ENCODE measurements around the gene SMTNL2.
"Not testable (repeated sequence)": the region's sequence is repeated elsewhere in the genome, so short reads cannot be mapped to it uniquely, and the experiment has no call there.

SMTNL2 gene

DNA sequence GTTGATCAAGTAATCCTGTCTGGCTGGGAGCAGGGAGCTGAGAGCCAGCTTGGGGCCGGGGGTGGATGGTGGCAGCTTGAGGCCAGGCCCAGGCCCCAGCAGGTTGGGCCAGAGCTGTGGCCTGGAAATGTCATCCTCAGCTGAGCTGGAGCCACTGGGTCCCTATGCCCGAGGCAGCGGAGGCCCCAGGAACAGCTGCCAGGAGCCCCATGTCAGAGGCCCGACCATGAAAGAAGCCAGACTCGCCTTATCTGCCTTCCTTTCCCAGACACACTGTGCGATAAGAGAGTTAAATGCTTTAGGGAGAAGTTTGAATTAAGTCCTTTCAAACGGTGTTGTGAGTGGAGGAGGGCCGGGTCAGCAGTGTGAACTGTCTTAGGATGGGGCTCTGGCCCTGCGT lies 3.5 kb downstream of the SMTNL2 start:
- Histone ChIP-seq H3K4me1 (ENCODE audit: insufficient read depth, low read length) (peaks cover 3% of the 10 kb centered on the region), H3K36me3 (ENCODE audit: insufficient read depth, low read length) (no peaks in the 10 kb centered on the region), H3K9me3 (ENCODE audit: low read length) (no peaks in the 10 kb centered on the region), H2AFZ (ENCODE audit: low read depth, low read length) (no peak overlapping the region), H3K4me3 (ENCODE audit: low read length) (no peak overlapping the region), H3K27me3 (ENCODE audit: insufficient read depth, low read length) (peaks cover 85% of the 10 kb centered on the region)

DNA sequence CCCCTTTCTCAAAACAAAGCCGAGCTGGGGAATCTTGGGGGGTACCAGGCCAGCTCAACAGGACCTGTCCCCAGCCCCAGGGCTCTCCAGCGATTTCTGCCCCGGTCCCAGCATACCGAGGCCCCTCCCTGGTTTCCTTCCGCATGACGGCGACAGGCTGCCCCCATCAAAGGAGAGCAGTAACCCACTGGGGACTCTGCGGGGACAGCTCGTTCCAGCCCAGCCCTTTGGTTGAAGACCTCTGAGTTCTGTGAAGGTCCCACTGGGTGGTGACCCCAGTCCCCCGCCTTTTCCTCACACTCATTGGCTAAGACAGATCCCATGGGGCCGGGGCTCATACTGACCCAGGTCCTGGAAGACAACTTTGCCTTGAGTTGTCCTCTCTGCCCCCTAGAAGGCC lies 4.1 kb downstream of the SMTNL2 start:
- Histone ChIP-seq H3K27me3 (ENCODE audit: insufficient read depth, low read length) (peaks cover 80% of the 10 kb centered on the region), H3K9me3 (ENCODE audit: low read length) (no peaks in the 10 kb centered on the region), H3K4me3 (ENCODE audit: low read length) (no peak overlapping the region), H2AFZ (ENCODE audit: low read depth, low read length) (no peak overlapping the region), H3K4me1 (ENCODE audit: insufficient read depth, low read length) (peaks cover 3% of the 10 kb centered on the region), H3K36me3 (ENCODE audit: insufficient read depth, low read length) (no peaks in the 10 kb centered on the region)

GRCh38 chr17:4588898-4589625 lies 4.7 kb downstream of the SMTNL2 start:
- H3K4me3 ChIP-seq (ENCODE audit: low read length), result no peak overlapping the region
- peaks cover 3% of the 10 kb centered on the region for H3K4me1 ChIP-seq (ENCODE audit: insufficient read depth, low read length)
- H3K36me3 ChIP-seq (ENCODE audit: insufficient read depth, low read length), result no peaks in the 10 kb centered on the region
- H2AFZ ChIP-seq (ENCODE audit: low read depth, low read length), result no peak overlapping the region
- no peaks in the 10 kb centered on the region for H3K9me3 ChIP-seq (ENCODE audit: low read length)
- peaks cover 73% of the 10 kb centered on the region for H3K27me3 ChIP-seq (ENCODE audit: insufficient read depth, low read length)

DNA sequence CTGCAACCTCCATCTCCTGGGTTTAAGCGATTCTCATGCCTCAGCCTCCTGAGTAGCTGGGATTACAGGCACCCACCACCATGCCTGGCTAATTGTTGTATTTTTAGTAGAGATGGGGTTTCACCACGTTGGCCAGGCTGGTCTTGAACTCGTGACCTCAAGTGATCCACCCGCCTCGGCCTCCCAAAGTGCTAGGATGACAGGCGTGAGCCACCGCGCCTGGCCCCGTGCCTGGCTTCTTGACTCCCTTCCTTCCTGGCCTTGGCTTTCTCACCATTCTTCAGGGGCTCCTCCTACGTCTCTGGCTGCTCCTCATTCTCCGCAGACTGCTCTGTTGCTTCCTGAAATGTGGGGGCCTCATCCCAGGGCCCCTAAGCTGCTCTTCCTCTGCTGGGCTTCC lies 5.7 kb downstream of the SMTNL2 start:
- H3K4me1 ChIP-seq (ENCODE audit: insufficient read depth, low read length); H2AFZ ChIP-seq (ENCODE audit: low read depth, low read length); H3K36me3 ChIP-seq (ENCODE audit: insufficient read depth, low read length); H3K4me3 ChIP-seq (ENCODE audit: low read length); H3K9me3 ChIP-seq (ENCODE audit: low read length): not testable (repeated sequence)
- H3K27me3 ChIP-seq (ENCODE audit: insufficient read depth, low read length), result peaks cover 64% of the 10 kb centered on the region

GRCh38 chr17:4590981-4591453 lies 6.7 kb downstream of the SMTNL2 start:
- Histone ChIP-seq H2AFZ (ENCODE audit: low read depth, low read length) (no peak overlapping the region), H3K4me3 (ENCODE audit: low read length) (no peak overlapping the region), H3K9me3 (ENCODE audit: low read length) (no peaks in the 10 kb centered on the region), H3K27me3 (ENCODE audit: insufficient read depth, low read length) (peaks cover 59% of the 10 kb centered on the region), H3K4me1 (ENCODE audit: insufficient read depth, low read length) (no peaks in the 10 kb centered on the region), H3K36me3 (ENCODE audit: insufficient read depth, low read length) (no peaks in the 10 kb centered on the region)

DNA sequence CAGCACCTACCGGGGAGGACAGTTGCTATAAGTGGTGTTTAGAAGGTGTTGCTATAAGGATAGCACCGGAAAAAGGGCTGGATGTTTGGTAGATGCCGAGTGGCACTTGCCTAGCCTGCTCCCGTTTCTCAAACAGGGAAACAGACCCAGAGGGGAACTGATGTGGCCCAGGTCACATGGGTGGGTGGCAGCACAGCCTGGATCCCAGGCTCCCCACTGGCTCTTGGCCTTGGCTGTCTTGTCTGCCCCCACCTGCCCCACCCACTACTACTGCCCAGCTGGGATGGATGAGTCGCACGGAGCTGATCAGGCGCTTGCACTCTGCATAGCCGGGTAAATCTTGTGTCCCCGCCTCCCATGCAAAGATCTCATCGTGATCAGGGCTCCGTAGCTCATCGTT lies 7.2 kb downstream of the SMTNL2 start:
- H3K27me3 ChIP-seq (ENCODE audit: insufficient read depth, low read length), result peaks cover 58% of the 10 kb centered on the region
- no peaks in the 10 kb centered on the region for H3K36me3 ChIP-seq (ENCODE audit: insufficient read depth, low read length)

DNA sequence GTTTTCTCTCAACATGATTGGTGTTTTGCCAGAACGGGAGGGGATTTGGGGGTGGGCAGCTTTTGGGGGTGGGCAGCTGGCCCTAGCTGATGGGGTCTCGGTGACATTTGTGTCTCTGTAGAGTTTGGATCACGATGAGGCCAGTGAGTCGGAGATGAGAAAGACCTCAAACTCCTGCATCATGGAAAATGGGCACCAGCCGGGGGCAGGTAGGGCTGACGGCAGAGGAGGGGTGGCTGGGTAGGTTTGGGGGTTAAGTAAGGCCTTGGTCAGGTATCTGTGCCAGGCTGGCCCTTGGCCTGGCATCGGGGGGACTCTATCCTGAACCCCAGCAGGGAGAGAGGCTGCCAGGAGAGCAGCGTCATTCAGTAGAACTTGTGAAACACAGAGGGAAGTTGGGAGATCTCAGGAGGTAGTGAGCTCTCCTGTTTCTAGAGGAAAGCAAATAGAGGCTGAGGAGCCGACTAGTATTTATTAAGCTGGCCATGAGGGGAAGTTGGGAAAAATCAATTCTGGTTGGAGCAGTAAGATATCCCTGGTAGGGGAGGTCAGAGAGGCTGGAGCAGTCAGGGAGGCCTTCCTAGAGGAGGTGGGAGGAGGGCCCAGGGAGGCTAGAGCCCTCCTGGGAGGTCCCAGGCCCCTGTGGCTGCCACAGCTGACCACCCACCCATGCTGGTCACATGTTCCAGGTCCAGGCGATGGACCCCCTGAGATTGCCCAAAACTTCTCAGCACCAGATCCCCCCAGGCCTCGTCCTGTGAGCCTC lies 8.1 kb downstream of the SMTNL2 start:
- Histone ChIP-seq H3K4me3 (ENCODE audit: low read length) (no peak overlapping the region), H3K9me3 (ENCODE audit: low read length) (no peaks in the 10 kb centered on the region), H3K36me3 (ENCODE audit: insufficient read depth, low read length) (no peaks in the 10 kb centered on the region), H3K4me1 (ENCODE audit: insufficient read depth, low read length) (no peaks in the 10 kb centered on the region), H2AFZ (ENCODE audit: low read depth, low read length) (no peak overlapping the region), H3K27me3 (ENCODE audit: insufficient read depth, low read length) (peaks cover 54% of the 10 kb centered on the region)

More for the DNA sequence above, 7.2 kb downstream of the SMTNL2 start:
- H3K4me1 ChIP-seq (ENCODE audit: insufficient read depth, low read length), result no peaks in the 10 kb centered on the region
- no peak overlapping the region for H3K4me3 ChIP-seq (ENCODE audit: low read length)
- H3K9me3 ChIP-seq (ENCODE audit: low read length), result no peaks in the 10 kb centered on the region
- no peak overlapping the region for H2AFZ ChIP-seq (ENCODE audit: low read depth, low read length)

- peaks cover 53% of the 10 kb centered on the region for H3K27me3 ChIP-seq (ENCODE audit: insufficient read depth, low read length)
- no peaks in the 10 kb centered on the region for H3K36me3 ChIP-seq (ENCODE audit: insufficient read depth, low read length)
- H3K4me3 ChIP-seq (ENCODE audit: low read length), result no peak overlapping the region
- H2AFZ ChIP-seq (ENCODE audit: low read depth, low read length), result no peak overlapping the region
- no peaks in the 10 kb centered on the region for H3K4me1 ChIP-seq (ENCODE audit: insufficient read depth, low read length)
- no peaks in the 10 kb centered on the region for H3K9me3 ChIP-seq (ENCODE audit: low read length)
Measured at GRCh38 chr17:4593021-4593421, 8.7 kb downstream of the SMTNL2 start.

DNA sequence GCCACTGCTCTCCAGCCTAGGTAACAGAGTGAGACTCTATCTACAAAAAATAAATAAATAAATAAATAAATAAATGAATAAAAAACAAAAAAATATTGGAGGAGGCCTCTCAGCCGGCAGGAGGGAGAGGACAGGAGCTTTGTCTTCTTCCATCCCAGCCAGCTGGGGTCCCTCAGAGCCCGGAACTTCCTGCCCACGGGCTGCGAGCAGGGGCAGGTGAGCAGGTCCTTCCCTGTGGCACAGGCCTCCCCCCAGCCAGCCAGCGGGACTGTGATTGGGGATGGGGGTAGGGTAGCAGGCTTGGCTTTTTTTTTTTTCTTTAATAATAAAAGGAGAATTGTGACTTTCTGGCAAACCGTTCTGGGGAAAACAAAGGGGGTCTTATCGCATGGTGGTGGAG lies 10.1 kb downstream of the SMTNL2 start:
- no peaks in the 10 kb centered on the region for H3K9me3 ChIP-seq (ENCODE audit: low read length)
- no peak overlapping the region for H2AFZ ChIP-seq (ENCODE audit: low read depth, low read length)
- H3K4me1 ChIP-seq (ENCODE audit: insufficient read depth, low read length), result no peaks in the 10 kb centered on the region
- no peaks in the 10 kb centered on the region for H3K36me3 ChIP-seq (ENCODE audit: insufficient read depth, low read length)
- H3K27me3 ChIP-seq (ENCODE audit: insufficient read depth, low read length), result peaks cover 49% of the 10 kb centered on the region
- no peak overlapping the region for H3K4me3 ChIP-seq (ENCODE audit: low read length)

GRCh38 chr17:4594931-4595684 lies 10.8 kb downstream of the SMTNL2 start:
- Histone ChIP-seq H3K36me3 (ENCODE audit: insufficient read depth, low read length) (no peaks in the 10 kb centered on the region), H3K9me3 (ENCODE audit: low read length) (no peaks in the 10 kb centered on the region), H3K27me3 (ENCODE audit: insufficient read depth, low read length) (peaks cover 54% of the 10 kb centered on the region), H3K4me1 (ENCODE audit: insufficient read depth, low read length) (peaks cover 6% of the 10 kb centered on the region), H3K4me3 (ENCODE audit: low read length) (no peak overlapping the region), H2AFZ (ENCODE audit: low read depth, low read length) (no peak overlapping the region)

GRCh38 chr17:4595685-4596342 lies 11.5 kb downstream of the SMTNL2 start:
- H3K36me3 ChIP-seq (ENCODE audit: insufficient read depth, low read length); H3K9me3 ChIP-seq (ENCODE audit: low read length); H3K4me3 ChIP-seq (ENCODE audit: low read length); H2AFZ ChIP-seq (ENCODE audit: low read depth, low read length): not testable (repeated sequence)
- H3K4me1 ChIP-seq (ENCODE audit: insufficient read depth, low read length), result peaks cover 10% of the 10 kb centered on the region
- peaks cover 54% of the 10 kb centered on the region for H3K27me3 ChIP-seq (ENCODE audit: insufficient read depth, low read length)

GRCh38 chr17:4596636-4597380 lies 12.5 kb downstream of the SMTNL2 start:
- Histone ChIP-seq H3K36me3 (ENCODE audit: insufficient read depth, low read length) (no peaks in the 10 kb centered on the region), H3K27me3 (ENCODE audit: insufficient read depth, low read length) (peaks cover 46% of the 10 kb centered on the region), H3K9me3 (ENCODE audit: low read length) (no peaks in the 10 kb centered on the region), H2AFZ (ENCODE audit: low read depth, low read length) (no peak overlapping the region), H3K4me3 (ENCODE audit: low read length) (no peak overlapping the region), H3K4me1 (ENCODE audit: insufficient read depth, low read length) (peaks cover 10% of the 10 kb centered on the region)

Data from neuron (in vitro differentiated cells).